NCI-H2196 treated with DMSO at 0.1 percent for 48 hours (cell line): ENCODE results near the gene PPIL6.
"Not testable (repeated sequence)": the region's sequence is repeated elsewhere in the genome, so short reads cannot be mapped to it uniquely, and the experiment has no call there.

ENCODE experiments used
- DNase-seq: peaks from one replicate; lab custom pipeline; 2025; ENCODE audit not compliant: unreplicated experiment; lab: John Stamatoyannopoulos, UW

PPIL6 gene

GRCh38 chr6:109369728-109370127 lies 70.7 kb downstream of the PPIL6 start:
- DNase-seq: no peak

DNA sequence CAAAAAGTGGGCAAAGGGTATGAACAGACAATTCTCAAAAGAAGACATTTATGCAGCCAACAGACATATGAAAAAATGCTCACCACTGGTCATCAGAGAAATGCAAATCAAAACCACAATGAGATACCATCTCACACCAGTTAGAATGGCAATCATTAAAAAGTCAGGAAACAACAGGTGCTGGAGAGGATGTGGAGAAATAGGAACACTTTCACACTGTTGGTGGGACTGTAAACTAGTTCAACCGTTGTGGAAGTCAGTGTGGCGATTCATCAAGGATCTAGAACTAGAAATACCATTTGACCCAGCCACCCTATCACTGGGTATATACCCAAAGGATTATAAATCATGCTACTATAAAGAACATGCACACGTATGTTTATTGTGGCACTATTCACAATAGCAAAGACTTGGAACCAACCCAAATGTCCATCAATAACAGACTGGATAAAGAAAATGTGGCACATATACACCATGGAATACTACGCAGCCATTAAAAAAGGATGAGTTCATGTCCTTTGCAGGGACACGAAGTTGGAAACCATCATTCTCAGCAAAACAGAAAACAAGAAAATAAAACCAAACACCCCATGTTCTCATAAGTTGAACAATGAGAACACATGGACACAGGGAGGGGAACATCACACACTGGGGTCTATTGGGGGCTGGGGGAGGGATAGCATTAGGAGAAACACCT lies 75.9 kb downstream of the PPIL6 start:
- DNase-seq: not testable (repeated sequence)

GRCh38 chr6:109363753-109364152 lies 76.7 kb downstream of the PPIL6 start:
- DNase-seq: no peak

GRCh38 chr6:109362102-109362884 lies 78.1 kb downstream of the PPIL6 start:
- no peak for DNase-seq

DNA sequence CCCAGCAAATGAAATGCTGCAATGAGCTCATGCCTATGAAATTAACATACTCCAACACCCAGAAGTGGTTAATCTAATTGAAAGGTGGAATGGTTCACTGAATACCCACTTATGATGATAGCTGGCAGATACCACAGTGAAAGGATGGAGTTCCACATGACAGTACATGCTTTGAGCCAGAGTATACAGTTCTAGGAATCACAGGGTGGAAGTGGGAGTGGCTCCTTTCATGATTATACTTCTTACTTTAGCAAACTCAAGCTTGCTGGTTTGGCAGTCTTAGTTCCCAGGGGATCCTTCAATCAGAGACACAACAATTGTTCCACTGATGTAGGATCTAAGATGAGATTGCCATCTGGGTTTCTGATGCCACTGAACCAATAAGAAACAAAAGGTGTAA lies 79.6 kb downstream of the PPIL6 start:
- no peak for DNase-seq

DNA sequence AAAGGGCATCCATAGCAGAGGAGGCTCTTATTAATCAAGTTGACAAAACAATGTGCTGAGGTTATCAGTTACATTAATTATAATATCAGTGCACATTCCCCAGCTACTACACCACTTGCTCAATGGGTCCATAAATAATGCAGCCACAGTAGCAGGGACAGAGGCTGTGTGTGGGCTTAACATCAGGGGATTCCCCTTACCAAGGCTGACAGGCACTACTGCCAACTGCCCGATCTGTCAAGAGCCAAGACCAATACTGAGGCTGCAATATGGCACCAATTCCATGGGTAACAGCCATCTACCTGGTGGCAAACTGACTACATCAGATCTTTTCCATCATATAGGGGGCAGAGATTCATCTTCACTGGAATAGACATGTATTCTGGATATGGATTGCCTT lies 80.1 kb downstream of the PPIL6 start:
- no peak for DNase-seq

DNA sequence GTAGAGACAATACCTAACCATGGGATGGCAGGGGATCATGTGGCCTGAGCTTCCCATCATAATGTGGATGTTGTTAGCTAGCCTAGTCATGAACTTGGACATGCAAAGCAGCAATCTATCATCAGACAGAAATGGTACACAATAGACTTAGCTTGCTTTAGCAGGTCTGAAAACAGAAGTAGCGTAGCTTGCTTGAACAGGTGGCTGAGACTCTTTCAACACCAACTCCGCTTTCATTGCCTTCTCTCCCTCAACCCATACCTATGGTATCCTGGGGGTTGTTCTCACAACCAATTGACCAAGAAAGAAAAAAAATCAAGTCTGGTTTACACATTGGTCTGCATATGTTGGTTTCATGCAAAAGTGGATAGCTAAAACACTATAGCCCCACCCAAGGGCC lies 81.2 kb downstream of the PPIL6 start:
- no peak for DNase-seq

DNA sequence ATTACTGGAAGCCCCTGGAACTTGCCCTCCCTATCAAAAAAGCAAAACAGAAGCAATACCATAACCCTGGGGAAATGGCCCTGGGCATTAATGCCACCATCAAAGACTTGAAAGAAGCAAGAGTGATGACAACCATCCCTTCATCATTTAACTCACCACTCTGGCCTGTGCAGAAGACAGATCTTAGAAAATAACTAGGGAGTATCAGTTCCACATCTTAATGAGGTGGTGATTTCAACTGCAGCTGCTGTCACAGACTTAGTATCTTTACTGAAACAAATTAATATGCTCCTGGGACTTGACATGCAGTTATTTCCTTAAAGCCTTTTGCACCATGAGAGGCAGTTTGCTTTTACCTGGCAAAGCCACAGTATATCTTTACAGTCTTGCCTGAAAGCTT lies 82.2 kb downstream of the PPIL6 start:
- no peak for DNase-seq

DNA sequence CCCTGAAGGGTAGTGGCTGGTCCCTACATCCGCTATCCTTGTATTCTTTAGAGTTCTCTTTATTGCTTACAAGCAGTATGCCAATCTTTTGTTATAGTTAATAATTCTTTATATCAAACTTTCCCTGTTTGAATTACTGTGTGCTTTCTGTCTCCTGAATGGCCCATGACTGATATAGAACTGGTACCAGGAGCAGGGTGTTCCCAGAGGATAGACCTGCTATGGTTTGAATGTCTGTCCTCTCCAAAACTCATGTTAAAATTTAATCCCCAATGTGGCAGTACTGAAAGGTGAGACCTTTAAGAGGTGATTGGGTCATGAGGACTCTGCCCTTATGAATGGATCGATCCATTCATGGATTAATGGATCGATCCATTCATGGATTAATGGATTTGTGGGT lies 84.2 kb downstream of the PPIL6 start:
- DNase-seq: no peak

GRCh38 chr6:109351231-109352130 lies 88.9 kb downstream of the PPIL6 start:
- DNase-seq: no peak

DNA sequence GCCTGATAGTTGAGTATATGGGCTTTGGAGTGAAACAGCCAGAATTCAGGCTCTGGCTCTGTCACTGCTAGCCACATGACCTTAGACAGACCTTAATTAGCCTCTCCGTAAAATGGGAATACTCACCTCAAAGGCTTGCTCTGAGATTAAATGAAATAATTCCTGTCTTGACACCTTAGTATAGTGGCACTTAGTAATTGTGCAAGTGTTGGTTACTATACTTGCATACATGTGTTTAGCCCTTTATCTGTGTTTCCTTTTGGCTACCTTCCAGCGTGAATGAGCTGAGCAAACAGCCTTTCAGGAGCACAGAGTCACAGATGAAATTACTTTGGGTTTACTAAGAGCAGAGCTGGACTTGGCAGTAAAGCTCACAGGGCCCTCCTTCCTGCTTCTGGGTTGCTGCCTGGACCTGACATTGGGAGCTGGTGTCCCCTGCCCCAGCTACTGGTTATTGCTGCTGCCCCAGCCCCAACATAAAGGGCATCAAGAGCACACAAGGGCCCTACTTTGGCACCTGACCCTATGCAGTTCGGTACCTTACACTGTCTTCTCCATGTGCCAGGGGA lies 90.9 kb downstream of the PPIL6 start:
- DNase-seq: peak; percentile 80

- no peak for DNase-seq
Observed at GRCh38 chr6:109348226-109348625, 92.2 kb downstream of the PPIL6 start.

DNA sequence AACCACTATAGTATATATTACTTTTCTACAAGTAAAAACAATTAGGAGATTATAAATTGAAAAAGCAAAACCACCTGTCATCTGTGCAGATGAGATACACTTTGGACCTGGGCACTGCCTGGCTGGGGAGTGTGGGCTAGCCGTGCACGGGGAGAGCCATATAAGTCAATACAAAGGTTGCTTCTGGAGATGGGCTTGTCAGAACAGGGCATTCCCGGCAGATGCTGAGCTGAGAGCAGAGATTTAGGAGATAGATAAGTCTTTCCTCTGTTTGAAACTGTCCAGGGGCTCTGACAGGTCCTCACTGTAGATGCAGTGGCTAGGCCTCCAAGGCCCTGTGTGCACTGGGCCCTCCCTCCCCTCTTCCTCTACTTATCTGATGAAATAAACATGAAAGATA lies 92.6 kb downstream of the PPIL6 start:
- DNase-seq: no peak

GRCh38 chr6:109345986-109346385 lies 94.4 kb downstream of the PPIL6 start:
- DNase-seq: no peak

GRCh38 chr6:109344226-109344625 lies 96.2 kb downstream of the PPIL6 start:
- DNase-seq: no peak

- DNase-seq: no peak
Observed at GRCh38 chr6:109343518-109343917, 96.9 kb downstream of the PPIL6 start.

DNA sequence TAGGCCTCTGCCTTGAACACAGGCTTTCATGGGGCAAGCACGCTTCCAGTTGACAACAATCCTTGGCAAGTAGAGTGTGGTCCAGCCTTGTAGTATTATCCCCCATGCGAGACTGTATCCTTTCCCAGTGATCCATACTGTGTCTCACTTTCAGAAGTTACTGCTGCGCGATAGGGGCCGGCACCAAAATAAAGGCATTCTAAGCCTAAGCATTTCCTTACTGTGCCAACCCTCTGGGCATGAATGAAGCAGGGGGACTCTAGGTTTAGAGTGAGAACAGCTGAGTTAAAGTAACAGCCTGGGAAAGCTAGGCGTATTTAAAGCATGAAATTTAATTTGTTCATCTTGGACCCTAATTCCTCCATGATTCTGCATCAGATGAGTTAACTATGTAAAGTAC lies 97.5 kb downstream of the PPIL6 start:
- DNase-seq: no peak

- no peak for DNase-seq
Observed at GRCh38 chr6:109342506-109342905, 97.9 kb downstream of the PPIL6 start.

DNA sequence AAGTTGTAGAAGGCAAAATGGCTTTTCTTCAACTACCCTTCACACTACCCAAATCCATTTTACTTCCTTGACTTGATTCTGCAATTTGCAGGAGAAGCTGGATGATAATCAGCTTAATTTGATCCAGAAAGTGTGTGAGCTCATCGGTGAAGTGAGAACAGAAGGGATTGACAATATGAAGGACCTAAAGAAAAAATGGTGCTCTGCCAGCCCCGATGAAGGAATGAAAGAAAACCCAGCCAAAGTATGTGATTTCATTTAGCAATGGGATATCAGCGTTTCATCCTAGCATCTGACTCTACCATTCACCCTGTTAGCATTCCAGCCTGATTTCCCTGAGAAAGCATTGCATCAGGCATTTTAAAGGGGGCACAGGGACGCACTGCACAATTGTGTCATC lies 99.6 kb downstream of the PPIL6 start:
- no peak for DNase-seq
